WERI-Rb-1 (cell line): ENCODE data around the gene LFNG.
A peak's percentile ranks its signal among the peaks of the same experiment; 100 is the strongest.

Experiments
- DNase-seq: peaks from one replicate; pipeline ENCODE4 v3.0.0-alpha.2; 2020
- H3K27ac ChIP-seq: fragments of 250-450 bp; sonication (Bioruptor Pico); 2 replicates; pipeline ENCODE4 v1.5.1; 2020; ENCODE audit warnings: mild to moderate bottlenecking, moderate library complexity
- H3K27me3 ChIP-seq: fragments of 250-450 bp; sonication (Bioruptor Pico); 2 replicates; pipeline ENCODE4 v1.5.1; 2021; ENCODE audit warnings: mild to moderate bottlenecking, low read depth, moderate library complexity; ENCODE audit not compliant: insufficient read depth, severe bottlenecking
- H3K36me3 ChIP-seq: fragments of 250-450 bp; sonication (Bioruptor Pico); 2 replicates; pipeline ENCODE4 v1.5.1; 2020; ENCODE audit warnings: mild to moderate bottlenecking, moderate library complexity
- H3K4me3 ChIP-seq: 2 replicates; pipeline ENCODE4 v1.5.1; 2011; ENCODE audit warnings: low read depth, mild to moderate bottlenecking, control low read depth, low read length
- H3K9me3 ChIP-seq: fragments of 250-450 bp; sonication (Bioruptor Pico); 2 replicates; pipeline ENCODE4 v1.5.1; 2021; ENCODE audit warnings: mild to moderate bottlenecking, moderate library complexity; ENCODE audit not compliant: severe bottlenecking
- CTCF ChIP-seq: IDR thresholded peaks from 2 replicates; pipeline ENCODE4 v1.5.1; 2011; ENCODE audit warnings: low read depth, mild to moderate bottlenecking, control low read depth, inconsistent platforms, low read length

Gene LFNG

GRCh38 chr7:2480070-2480408 lies 39.5 kb upstream of the LFNG start:
- no peak for TF ChIP-seq CTCF
- no peaks in the 10 kb centered on the region for H3K9me3 ChIP-seq
- H3K27me3 ChIP-seq = no peaks in the 10 kb centered on the region
- no peak overlapping the region for H3K27ac ChIP-seq
- no peak for DNase-seq
- H3K36me3 ChIP-seq = no peaks in the 10 kb centered on the region
- no peak overlapping the region for H3K4me3 ChIP-seq

- no peak for DNase-seq
- H3K36me3 ChIP-seq = no peaks in the 10 kb centered on the region
- H3K4me3 ChIP-seq = no peak overlapping the region
- no peak overlapping the region for H3K27ac ChIP-seq
- no peaks in the 10 kb centered on the region for H3K27me3 ChIP-seq
- no peaks in the 10 kb centered on the region for H3K9me3 ChIP-seq
- no peak for TF ChIP-seq CTCF
Observed at GRCh38 chr7:2481195-2481594, 38.4 kb upstream of the LFNG start.

GRCh38 chr7:2482725-2483451 lies 36.7 kb upstream of the LFNG start:
- Histone ChIP-seq H3K36me3 (no peaks in the 10 kb centered on the region), H3K27me3 (no peaks in the 10 kb centered on the region), H3K27ac (no peak overlapping the region), H3K4me3 (no peak overlapping the region), H3K9me3 (no peaks in the 10 kb centered on the region)
- no peak for DNase-seq
- TF ChIP-seq CTCF = 0 out of 2 replicates have a peak, but pooled peaks have one; percentile 22

GRCh38 chr7:2483494-2483893 lies 36.1 kb upstream of the LFNG start:
- no peak for DNase-seq
- Histone ChIP-seq H3K27ac (no peak overlapping the region), H3K27me3 (no peaks in the 10 kb centered on the region), H3K9me3 (no peaks in the 10 kb centered on the region), H3K36me3 (no peaks in the 10 kb centered on the region), H3K4me3 (no peak overlapping the region)
- TF ChIP-seq CTCF = no peak

- TF ChIP-seq CTCF = no peak
Observed at GRCh38 chr7:2484868-2485267, 34.7 kb upstream of the LFNG start.

GRCh38 chr7:2487586-2488271 lies 31.8 kb upstream of the LFNG start:
- Histone ChIP-seq H3K9me3 (no peaks in the 10 kb centered on the region), H3K27ac (no peak overlapping the region), H3K27me3 (no peaks in the 10 kb centered on the region), H3K4me3 (no peak overlapping the region), H3K36me3 (no peaks in the 10 kb centered on the region)
- no peak for TF ChIP-seq CTCF
- no peak for DNase-seq

More at GRCh38 chr7:2484868-2485267, 34.7 kb upstream of the LFNG start:
- Histone ChIP-seq H3K9me3 (no peaks in the 10 kb centered on the region), H3K27ac (no peak overlapping the region), H3K36me3 (no peaks in the 10 kb centered on the region), H3K27me3 (no peaks in the 10 kb centered on the region), H3K4me3 (no peak overlapping the region)
- no peak for DNase-seq
